Lung (tissue), 12 donors: Measurements from ENCODE around the gene KPNA4. TPM values are rescaled to one million over a fixed set of nuclear protein-coding genes. Genes with fewer than 3 reads are reported as not detected.

Experiments used
- ATAC-seq: fragments of 200-7000 bp; cut with Tn5 transposase; one replicate; pipeline ENCODE4 v1.9.1; 2020; ENCODE audit warnings: moderate number of reproducible peaks; ENCODE audit not compliant: insufficient read depth, low FRiP score
- DNase-seq, 3 donors: peaks; one replicate each; pipeline ENCODE4 v3.0.0-alpha.2; 2013 to 2017
- H3K27ac ChIP-seq, 2 donors: one replicate each; pipeline ENCODE4 v1.5.1; 2013; ENCODE audit warnings: mild to moderate bottlenecking in 2 of 2, moderate library complexity in 2 of 2, control low read depth in 1 of 2, inconsistent platforms in 1 of 2, low read depth in 1 of 2, low read length in 1 of 2
- H3K27me3 ChIP-seq, 3 donors: one replicate each; pipeline ENCODE4 v1.5.1; 2013; ENCODE audit warnings: low read length in 2 of 3; ENCODE audit not compliant: control insufficient read depth in 3 of 3, insufficient read depth in 3 of 3
- H3K36me3 ChIP-seq, 4 donors: one replicate each; pipeline ENCODE4 v1.5.1; 2013; ENCODE audit warnings: low read length in 4 of 4, mild to moderate bottlenecking in 1 of 4, moderate library complexity in 1 of 4; ENCODE audit not compliant: control insufficient read depth in 4 of 4, insufficient read depth in 4 of 4
- H3K4me1 ChIP-seq, 5 donors: one replicate each; pipeline ENCODE4 v1.5.1; 2013; ENCODE audit warnings: low read length in 5 of 5, mild to moderate bottlenecking in 2 of 5, moderate library complexity in 1 of 5; ENCODE audit not compliant: control insufficient read depth in 5 of 5, insufficient read depth in 5 of 5
- H3K4me3 ChIP-seq: one replicate; pipeline ENCODE4 v1.5.1; 2013; ENCODE audit warnings: mild to moderate bottlenecking, control low read depth, moderate library complexity
- H3K9ac ChIP-seq, 2 donors: one replicate each; pipeline ENCODE4 v1.5.1; 2013; ENCODE audit warnings: low read length in 2 of 2, control low read depth in 1 of 2; ENCODE audit not compliant: insufficient read depth in 1 of 2
- H3K9me3 ChIP-seq, 4 donors: one replicate each; pipeline ENCODE4 v1.5.1; 2013; ENCODE audit warnings: low read length in 3 of 4, mild to moderate bottlenecking in 1 of 4, moderate library complexity in 1 of 4; ENCODE audit not compliant: control insufficient read depth in 4 of 4, insufficient read depth in 3 of 4
- CTCF ChIP-seq: IDR thresholded peaks from 2 replicates; pipeline ENCODE4 v1.5.1; 2012; ENCODE audit warnings: mild to moderate bottlenecking; ENCODE audit errors: control extremely low read depth, extremely low read depth
- WGBS, 2 donors: extraction: QIAGEN DNeasy Blood & Tissue Kit; methylation state at CpG; one replicate each; pipeline ENCODE4 v1.1.7; 2013; 5-methylcytosine and 5-hydroxymethylcytosine counted together
- polyA plus RNA-seq, 2 donors: library from polyadenylated mRNA; stranded (reverse); fragments of 200-250 nt; gene quantifications; one replicate each; pipeline ENCODE4 v1.2.1, GENCODE V29; 2013
- total RNA-seq, 2 donors: library from RNA; depleted of rRNA in 1 of 2; stranded (reverse); fragments of >200 nt in 1 of 2; gene quantifications; one replicate each; pipeline ENCODE4 v1.2.1, GENCODE V29; 2014 to 2021
- donor health status: control.
- donor health status: control.
- donor health status: Bipolar disorder and iron deficiency.
- donor health status: healthy.
- donor health status: DM: yes; HTN: yes; CAD: no.

Gene KPNA4
- total and polyA plus RNA-seq, 4 donors = 12.5 to 35.9 (median 23.5) TPM

- DNase-seq = peak in 1 of 3 donors; percentile 7
- Histone ChIP-seq H3K27ac (no peak overlapping the region), H3K36me3 (no peaks in the 10 kb centered on the region), H3K9ac (no peak overlapping the region), H3K27me3 (no peaks in the 10 kb centered on the region), H3K4me1 (peaks cover 0 to 2% (median 0%) of the 10 kb centered on the region in 5 donors), H3K4me3 (no peak overlapping the region), H3K9me3 (peaks cover 0 to 5% (median 2%) of the 10 kb centered on the region in 4 donors)
- 57 to 71% methylated on average over 4 of the region's 4 CpGs for WGBS, 2 donors
- no peak for ATAC-seq
- no peak for TF ChIP-seq CTCF
Measured at GRCh38 chr3:160577556-160578195, 12.3 kb upstream of the KPNA4 start.

DNA sequence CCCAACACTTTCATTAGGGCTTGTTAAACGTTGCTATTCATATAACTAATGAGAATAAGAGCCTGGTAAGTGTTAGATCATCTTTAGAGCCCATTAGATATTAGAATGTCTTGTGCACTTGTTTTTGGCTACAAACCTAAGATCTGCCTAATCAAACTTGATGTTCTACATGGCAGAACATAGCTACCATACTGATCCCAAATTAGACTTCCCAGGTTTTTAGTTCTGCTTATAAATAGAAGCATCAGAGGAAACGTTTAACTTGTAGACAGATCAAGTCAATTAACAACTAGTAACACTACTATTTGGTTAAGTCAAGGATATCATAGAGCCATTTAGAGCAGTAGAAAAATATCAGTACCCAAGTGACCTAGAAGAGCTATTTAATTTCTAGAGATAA is 11.7 kb upstream of the KPNA4 start:
- Histone ChIP-seq H3K9me3 (peaks cover 0 to 5% (median 2%) of the 10 kb centered on the region in 4 donors), H3K27me3 (no peaks in the 10 kb centered on the region), H3K9ac (no peak overlapping the region), H3K36me3 (no peaks in the 10 kb centered on the region), H3K4me1 (peaks cover 0 to 2% (median 0%) of the 10 kb centered on the region in 5 donors), H3K4me3 (no peak overlapping the region), H3K27ac (no peak overlapping the region)
- WGBS, 2 donors = 46 to 59% methylated on average over 2 of the region's 2 CpGs
- ATAC-seq = no peak
- no peak for TF ChIP-seq CTCF
- DNase-seq = no peak

DNA sequence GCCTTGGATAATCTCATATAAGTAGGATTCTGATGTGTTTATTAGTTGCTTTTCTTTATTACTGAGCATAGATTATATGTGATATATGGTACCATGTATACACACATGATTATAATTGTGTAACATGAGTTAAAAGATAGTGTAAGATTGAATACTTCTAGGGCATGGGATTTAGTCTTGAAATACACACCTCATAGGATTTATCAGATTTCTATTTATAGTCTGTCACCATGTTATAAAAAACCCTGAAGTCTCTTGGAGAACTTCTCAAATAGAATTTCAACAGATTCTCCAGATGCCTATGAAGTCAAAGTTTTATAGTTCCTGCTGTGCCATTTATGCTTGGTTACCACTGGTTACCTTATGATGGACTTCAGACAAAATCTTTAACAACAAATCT is 11.2 kb upstream of the KPNA4 start:
- no peak for DNase-seq
- TF ChIP-seq CTCF = no peak
- no peak overlapping the region for H3K27ac ChIP-seq

DNA sequence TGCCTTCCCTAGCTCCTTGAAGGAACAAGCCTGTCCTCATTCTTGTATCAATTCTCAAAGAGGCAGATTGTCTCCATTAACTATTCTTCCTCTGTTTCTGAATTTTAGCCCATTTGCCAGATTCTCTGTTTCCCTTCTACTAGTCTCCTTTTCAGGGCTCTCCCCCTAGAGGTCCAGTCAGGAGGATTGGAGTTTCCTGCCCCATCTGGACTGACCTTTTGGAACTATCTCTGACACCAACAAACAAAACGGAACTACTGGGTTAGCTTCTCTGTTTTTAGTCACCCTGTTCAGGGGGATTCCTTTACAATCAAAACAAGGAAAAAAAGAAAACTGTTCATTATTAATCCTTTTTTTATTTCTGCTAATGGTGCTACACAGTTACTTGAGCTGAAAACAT is 10.2 kb upstream of the KPNA4 start:
- peaks cover 0 to 2% (median 0%) of the 10 kb centered on the region in 5 donors for H3K4me1 ChIP-seq
- H3K27me3 ChIP-seq = no peaks in the 10 kb centered on the region
- ATAC-seq (no peak), DNase-seq (no peak)
- TF ChIP-seq CTCF = no peak
- no peak overlapping the region for H3K4me3 ChIP-seq
- no peaks in the 10 kb centered on the region for H3K36me3 ChIP-seq
- no peak overlapping the region for H3K27ac ChIP-seq
- H3K9ac ChIP-seq = no peak overlapping the region
- H3K9me3 ChIP-seq = no peaks in the 10 kb centered on the region
- WGBS, 2 donors = 66 to 84% methylated on average over 1 of the region's 1 CpG

More for the DNA sequence above, 11.2 kb upstream of the KPNA4 start:
- Histone ChIP-seq H3K36me3 (no peaks in the 10 kb centered on the region), H3K27me3 (no peaks in the 10 kb centered on the region), H3K4me1 (peaks cover 0 to 2% (median 0%) of the 10 kb centered on the region in 5 donors), H3K9me3 (peaks cover 0 to 3% (median 1%) of the 10 kb centered on the region in 4 donors), H3K9ac (no peak overlapping the region), H3K4me3 (no peak overlapping the region)
- ATAC-seq = no peak
